HG02610 (cell line): ENCODE measurements around the gene ROBO1.
"Not testable (repeated sequence)": the region's sequence is repeated elsewhere in the genome, so short reads cannot be mapped to it uniquely, and the experiment has no call there.

ENCODE experiments used
- ATAC-seq: cut with Tn5 transposase; IDR thresholded peaks from one replicate; pipeline ENCODE4 v1.9.1; 2021; ENCODE audit warnings: mild to moderate bottlenecking, moderate library complexity; ENCODE audit not compliant: unreplicated experiment

The ROBO1 gene

GRCh38 chr3:79767905-79768267 is at the start of gene ROBO1:
Gene ROBO1, minus strand, starts transcription at chr3:79767998.
- ATAC-seq: no peak

GRCh38 chr3:79817224-79817623 is 49.4 kb upstream of the ROBO1 start:
- no peak for ATAC-seq

GRCh38 chr3:79815478-79815877 is 47.7 kb upstream of the ROBO1 start:
- ATAC-seq: no peak

- no peak for ATAC-seq
Observed at GRCh38 chr3:79810581-79810980, 42.8 kb upstream of the ROBO1 start.

- no peak for ATAC-seq
Observed at GRCh38 chr3:79810092-79810491, 42.3 kb upstream of the ROBO1 start.

GRCh38 chr3:79809106-79809505 is 41.3 kb upstream of the ROBO1 start:
- no peak for ATAC-seq

- ATAC-seq: no peak
Observed at GRCh38 chr3:79808515-79808914, 40.7 kb upstream of the ROBO1 start.

- not testable (repeated sequence) for ATAC-seq
Observed at GRCh38 chr3:79790177-79790576, 22.4 kb upstream of the ROBO1 start.

- ATAC-seq: no peak
Observed at GRCh38 chr3:79773291-79773690, 5.5 kb upstream of the ROBO1 start.

- no peak for ATAC-seq
Observed at GRCh38 chr3:79769229-79769628, 1.4 kb upstream of the ROBO1 start.

- ATAC-seq: no peak
Observed at GRCh38 chr3:79767194-79767904, 449 bp downstream of the ROBO1 start.

GRCh38 chr3:79766496-79767193 is 1.2 kb downstream of the ROBO1 start:
- no peak for ATAC-seq

- ATAC-seq: no peak
Observed at GRCh38 chr3:79765911-79766310, 1.9 kb downstream of the ROBO1 start.

GRCh38 chr3:79761441-79761840 is 6.4 kb downstream of the ROBO1 start:
- no peak for ATAC-seq

GRCh38 chr3:79751703-79752102 is 16.1 kb downstream of the ROBO1 start:
- no peak for ATAC-seq

GRCh38 chr3:79737530-79737929 is 30.3 kb downstream of the ROBO1 start:
- ATAC-seq: no peak

GRCh38 chr3:79729096-79729495 is 38.7 kb downstream of the ROBO1 start:
- ATAC-seq: no peak

GRCh38 chr3:79726786-79727185 is 41.0 kb downstream of the ROBO1 start:
- no peak for ATAC-seq

- ATAC-seq: no peak
Observed at GRCh38 chr3:79724206-79724605, 43.6 kb downstream of the ROBO1 start.

GRCh38 chr3:79690072-79690471 is 77.7 kb downstream of the ROBO1 start:
- ATAC-seq: no peak

- ATAC-seq: no peak
Observed at GRCh38 chr3:79685108-79685507, 82.7 kb downstream of the ROBO1 start.

- ATAC-seq: no peak
Observed at GRCh38 chr3:79684041-79684440, 83.8 kb downstream of the ROBO1 start.

- no peak for ATAC-seq
Observed at GRCh38 chr3:79672731-79673130, 95.1 kb downstream of the ROBO1 start.
